Muscle of leg (tissue), 11 donors: ENCODE measurements around the gene PTPN7. TPM values are rescaled to one million over a fixed set of nuclear protein-coding genes. Genes with fewer than 3 reads are reported as not detected.
"Not testable (repeated sequence)": the region's sequence is repeated elsewhere in the genome, so short reads cannot be mapped to it uniquely, and the experiment has no call there.

Source experiments
- DNase-seq: peaks from one replicate; pipeline ENCODE4 v3.0.0; 2013
- H3K27ac ChIP-seq: one replicate; pipeline ENCODE4 v1.5.1; 2013; ENCODE audit warnings: mild to moderate bottlenecking, low read length, control low read depth
- H3K27me3 ChIP-seq: one replicate; pipeline ENCODE4 v1.6.1; 2013; ENCODE audit warnings: low read length; ENCODE audit not compliant: control insufficient read depth, insufficient read depth
- H3K36me3 ChIP-seq: one replicate; pipeline ENCODE4 v1.6.1; 2013; ENCODE audit warnings: low read length; ENCODE audit not compliant: control insufficient read depth, insufficient read depth
- H3K4me1 ChIP-seq: one replicate; pipeline ENCODE4 v1.6.1; 2013; ENCODE audit warnings: low read length; ENCODE audit not compliant: control insufficient read depth, insufficient read depth
- H3K4me3 ChIP-seq: one replicate; pipeline ENCODE4 v1.5.1; 2013; ENCODE audit warnings: low read length, control low read depth
- H3K9me3 ChIP-seq: replicated peaks from 2 replicates; pipeline ENCODE4 v1.6.1; 2013; ENCODE audit warnings: low read depth, low read length; ENCODE audit not compliant: control insufficient read depth
- WGBS: methylation state at CpG from one replicate; pipeline ENCODE4 v1.1.5; 2013; ENCODE audit warnings: missing lambda C conversion rate; ENCODE audit not compliant: insufficient coverage; 5-methylcytosine and 5-hydroxymethylcytosine counted together
- polyA plus RNA-seq, 8 donors: library from polyadenylated mRNA; unstranded; fragments of 120-200 nt; gene quantifications; one replicate each; pipeline versions ENCODE4 v1.2.1 to v1.2.3, GENCODE V29; 2013; ENCODE audit warnings: inconsistent platforms in 1 of 8, low replicate concordance in 1 of 8; ENCODE audit not compliant: insufficient read length in 8 of 8, insufficient read depth in 1 of 8
- total RNA-seq: library from RNA; stranded (reverse); fragments of 120-200 nt; gene quantifications from one replicate; pipeline ENCODE4 v1.2.4, GENCODE V29; 2013

PTPN7 gene
- total and polyA plus RNA-seq, 9 donors, result 0.44 to 1.1 (median 0.60) TPM

DNA sequence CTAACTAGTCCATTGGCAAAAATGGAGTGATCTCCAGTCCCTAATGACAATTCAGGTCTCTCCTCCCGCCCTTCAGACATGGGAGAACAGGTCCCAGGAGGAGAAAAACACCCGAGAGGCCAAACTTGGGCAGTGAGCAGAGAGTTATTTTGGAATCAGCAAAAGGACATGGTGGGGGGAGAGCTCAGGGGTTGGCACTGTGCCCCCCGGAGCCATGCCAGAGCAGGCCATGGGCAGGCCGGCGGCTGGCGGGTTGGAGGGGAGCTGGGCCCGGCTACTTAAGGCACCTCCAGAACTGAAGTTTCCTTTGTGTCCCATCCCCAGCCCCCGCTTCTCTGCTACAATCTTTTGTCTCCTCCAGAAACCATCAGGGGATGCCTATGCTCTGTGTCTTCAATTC is 40.3 kb upstream of the PTPN7 start:
- H3K27ac ChIP-seq, result no peak overlapping the region
- no peak for DNase-seq

DNA sequence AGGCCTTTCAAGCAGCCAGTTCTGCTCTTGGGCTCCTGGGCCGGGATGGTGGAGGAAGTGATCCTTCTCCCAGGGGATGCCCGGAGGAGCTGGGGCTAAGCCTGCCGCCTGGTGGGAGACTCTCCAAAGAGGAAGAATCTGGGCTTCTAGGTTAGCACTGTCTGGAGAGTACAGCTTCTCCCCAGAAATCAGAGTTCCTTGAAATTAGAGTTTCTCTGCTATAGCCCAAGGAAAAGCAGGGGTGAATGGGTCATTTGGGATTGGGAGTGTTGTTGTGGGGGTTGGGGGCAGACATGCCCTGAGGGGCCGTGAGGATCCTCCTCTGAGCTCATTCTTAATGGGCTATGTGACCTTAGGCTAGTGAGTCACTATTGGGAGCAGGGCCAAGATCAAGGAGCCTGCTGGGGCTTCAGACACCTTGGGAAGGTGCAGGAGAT is 39.7 kb upstream of the PTPN7 start:
- H3K27ac ChIP-seq, result no peak overlapping the region
- DNase-seq, result peak; percentile 28
- H3K9me3 ChIP-seq, result no peaks in the 10 kb centered on the region
- 43% methylated on average over 3 of the region's 4 CpGs for WGBS
- peaks cover 11% of the 10 kb centered on the region for H3K4me1 ChIP-seq
- H3K27me3 ChIP-seq, result peaks cover 38% of the 10 kb centered on the region
- no peaks in the 10 kb centered on the region for H3K36me3 ChIP-seq
- H3K4me3 ChIP-seq, result no peak overlapping the region

More for the DNA sequence above, 40.3 kb upstream of the PTPN7 start:
- H3K27me3 ChIP-seq, result peaks cover 33% of the 10 kb centered on the region
- WGBS, result 88% methylated on average over 7 of the region's 8 CpGs
- H3K4me3 ChIP-seq, result no peak overlapping the region
- no peaks in the 10 kb centered on the region for H3K9me3 ChIP-seq
- no peaks in the 10 kb centered on the region for H3K36me3 ChIP-seq
- peaks cover 11% of the 10 kb centered on the region for H3K4me1 ChIP-seq

DNA sequence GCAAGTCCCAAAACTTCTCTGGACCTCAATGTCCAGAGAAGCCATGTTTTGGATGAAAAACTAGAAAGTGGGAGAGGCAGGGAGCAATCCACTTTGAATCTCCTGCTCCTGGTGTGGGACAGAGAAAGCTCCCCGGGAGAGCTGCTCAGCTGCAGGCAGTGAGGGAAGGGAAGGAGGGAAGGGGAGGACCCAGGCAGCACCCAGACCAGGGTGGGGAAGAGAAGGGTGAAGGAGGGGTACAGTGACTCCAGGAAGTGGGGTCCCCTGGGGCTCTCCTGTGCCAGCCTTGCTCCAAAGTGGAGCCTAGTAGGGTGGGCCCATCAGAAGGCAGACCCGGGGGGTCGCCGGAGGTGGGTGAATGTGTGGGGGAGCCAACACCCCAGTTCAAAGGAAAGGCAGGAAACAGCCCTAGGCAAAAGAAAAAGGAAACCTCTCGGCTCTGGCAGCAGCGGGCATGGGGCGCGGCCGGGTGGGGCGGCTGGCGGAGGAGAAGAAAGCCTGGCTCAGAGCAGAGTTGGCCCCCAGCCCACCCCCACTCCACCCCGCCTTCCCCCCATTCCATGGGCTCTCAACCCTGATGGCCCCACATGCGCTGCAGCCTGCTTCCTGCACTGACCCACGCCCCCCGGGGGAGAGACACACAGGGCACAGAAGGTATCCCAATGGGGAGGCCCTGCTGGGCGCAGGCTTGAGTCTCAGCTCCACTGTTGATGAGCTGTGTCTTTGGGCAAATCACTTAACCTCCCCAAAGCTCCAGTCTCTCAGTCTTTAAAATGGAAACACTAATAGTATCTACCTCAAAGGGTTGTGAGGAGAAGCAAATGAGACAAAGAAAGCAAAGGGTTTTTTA is 38.9 kb upstream of the PTPN7 start:
- DNase-seq, result no peak
- WGBS, result 83% methylated on average over 4 of the region's 16 CpGs

DNA sequence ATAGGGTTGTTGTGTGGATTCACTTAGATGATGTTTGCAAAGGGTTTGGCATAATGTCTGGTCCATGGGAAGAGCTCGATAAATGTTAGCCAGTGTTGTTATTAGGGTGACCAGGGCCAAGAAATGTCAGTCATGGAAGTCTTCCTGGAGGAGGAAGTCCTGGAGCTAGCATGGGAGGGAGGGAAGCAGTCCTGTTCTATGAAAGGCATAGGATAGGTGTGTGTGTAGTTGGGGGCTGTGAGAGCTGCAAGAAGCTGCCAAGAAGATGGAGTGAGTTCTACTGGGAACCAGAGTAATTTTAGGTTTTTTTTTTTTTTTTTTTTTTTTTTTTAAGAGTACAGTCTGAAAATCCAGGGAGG is 37.9 kb upstream of the PTPN7 start:
- H3K4me3 ChIP-seq, result no peak overlapping the region
- H3K36me3 ChIP-seq, result no peaks in the 10 kb centered on the region
- H3K27me3 ChIP-seq, result peaks cover 54% of the 10 kb centered on the region
- no peak for DNase-seq
- H3K4me1 ChIP-seq, result peaks cover 14% of the 10 kb centered on the region
- H3K27ac ChIP-seq, result no peak overlapping the region
- WGBS, result 88% methylated on average over 1 of the region's 1 CpG
- no peaks in the 10 kb centered on the region for H3K9me3 ChIP-seq

More for the DNA sequence above, 38.9 kb upstream of the PTPN7 start:
- Histone ChIP-seq H3K4me3 (no peak overlapping the region), H3K27ac (no peak overlapping the region), H3K27me3 (peaks cover 47% of the 10 kb centered on the region), H3K4me1 (peaks cover 11% of the 10 kb centered on the region), H3K9me3 (no peaks in the 10 kb centered on the region), H3K36me3 (no peaks in the 10 kb centered on the region)

DNA sequence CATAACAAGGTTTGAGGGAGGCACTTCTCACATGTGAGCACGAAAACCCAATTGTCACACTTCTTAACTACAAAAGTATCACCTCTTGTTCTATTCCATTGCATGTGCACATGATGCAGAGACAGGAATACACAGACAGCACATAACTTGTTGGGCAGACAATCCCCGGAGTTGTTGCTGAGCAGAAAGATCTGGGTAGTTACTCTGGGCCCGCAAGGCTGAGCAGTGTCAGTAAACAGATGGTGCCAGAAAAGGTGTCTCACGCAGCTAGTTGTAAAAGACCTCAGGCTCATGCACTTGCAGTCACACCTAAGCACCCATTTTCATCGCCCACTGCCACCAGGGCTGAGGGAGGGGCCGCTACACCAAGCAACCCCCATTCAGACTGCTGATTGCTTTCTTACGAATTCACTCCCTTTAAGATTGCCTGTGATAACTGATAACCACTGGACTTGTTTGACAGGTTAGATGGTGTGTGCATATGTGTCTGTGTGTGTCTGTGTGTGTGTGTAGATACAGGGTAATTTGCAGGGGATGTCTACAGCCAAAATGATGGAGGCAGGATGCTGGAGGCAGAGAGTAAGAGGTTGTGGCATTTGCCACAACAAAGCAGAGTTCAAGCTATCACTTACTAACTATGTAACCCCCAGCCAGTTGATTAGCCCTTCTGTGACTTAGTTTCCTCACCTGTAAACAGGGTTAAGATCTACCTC is 37.4 kb upstream of the PTPN7 start:
- no peak overlapping the region for H3K27ac ChIP-seq
- H3K4me1 ChIP-seq, result peaks cover 18% of the 10 kb centered on the region
- H3K9me3 ChIP-seq, result no peaks in the 10 kb centered on the region
- WGBS, result no CpG with 5 or more reads among the region's 7 CpGs
- no peaks in the 10 kb centered on the region for H3K36me3 ChIP-seq
- H3K4me3 ChIP-seq, result no peak overlapping the region
- H3K27me3 ChIP-seq, result peaks cover 59% of the 10 kb centered on the region
- DNase-seq, result no peak

DNA sequence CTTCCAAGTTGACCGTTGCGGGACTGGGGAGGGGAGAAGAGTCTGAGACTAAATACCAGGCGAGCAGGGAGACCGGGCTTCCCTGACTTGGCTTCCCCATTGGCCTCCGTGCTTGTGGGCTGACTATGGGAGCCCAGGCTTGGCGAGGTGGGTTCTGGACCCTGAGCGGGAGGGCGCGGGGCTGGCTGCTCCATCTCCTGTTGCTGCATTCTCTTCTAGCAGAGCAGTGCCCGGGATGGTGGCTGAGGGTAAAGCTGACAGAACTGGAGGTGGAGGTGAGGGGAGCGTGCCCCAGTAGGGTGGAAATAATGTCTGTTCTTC is 33.9 kb upstream of the PTPN7 start:
- Histone ChIP-seq H3K27me3 (peaks cover 57% of the 10 kb centered on the region), H3K9me3 (no peaks in the 10 kb centered on the region), H3K36me3 (no peaks in the 10 kb centered on the region), H3K27ac (no peak overlapping the region), H3K4me1 (peaks cover 11% of the 10 kb centered on the region), H3K4me3 (no peak overlapping the region)
- DNase-seq, result no peak
- 43% methylated on average over 9 of the region's 11 CpGs for WGBS

DNA sequence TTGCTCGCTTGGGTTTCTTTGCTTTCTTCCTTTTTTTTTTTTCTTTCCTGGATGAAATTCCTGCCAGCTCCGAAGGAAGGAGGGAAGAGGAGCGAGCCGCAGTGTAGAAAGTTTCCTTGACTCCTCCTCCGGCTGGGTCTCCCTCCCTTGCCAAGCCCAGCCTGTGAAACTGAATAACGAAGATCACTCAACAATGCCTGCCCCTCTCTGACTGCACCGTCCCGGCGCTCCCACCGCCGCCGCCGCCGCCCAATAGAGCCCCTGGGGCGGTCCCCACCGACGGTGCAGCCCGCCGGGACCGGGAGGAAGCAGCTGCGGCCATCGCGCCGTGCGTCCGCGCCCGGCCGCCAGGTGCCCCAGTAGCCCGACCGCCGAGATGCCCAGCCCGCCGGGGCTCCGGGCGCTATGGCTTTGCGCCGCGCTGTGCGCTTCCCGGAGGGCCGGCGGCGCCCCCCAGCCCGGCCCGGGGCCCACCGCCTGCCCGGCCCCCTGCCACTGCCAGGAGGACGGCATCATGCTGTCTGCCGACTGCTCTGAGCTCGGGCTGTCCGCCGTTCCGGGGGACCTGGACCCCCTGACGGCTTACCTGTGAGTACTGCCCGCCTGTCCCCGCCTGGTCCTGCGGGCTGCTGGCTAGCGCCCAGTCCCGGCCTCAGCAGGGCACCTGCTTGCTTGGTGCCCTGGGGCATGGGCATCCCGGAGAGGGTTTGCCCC is 33.4 kb upstream of the PTPN7 start, which contains the start of gene LGR6:
Gene LGR6, plus strand, starts transcription at position 186 of the 714 bp plus-strand sequence. Its CDS starts 191 bp downstream, at position 377.
- Histone ChIP-seq H3K9me3 (no peaks in the 10 kb centered on the region), H3K27ac (no peak within 1 kb of the TSS), H3K27me3 (peaks cover 54% of the 10 kb centered on the region), H3K4me3 (no peak within 1 kb of the TSS), H3K4me1 (peaks cover 8% of the 10 kb centered on the region), H3K36me3 (no peaks in the 10 kb centered on the region)
- DNase-seq, result peak; percentile 35
- 1% methylated on average over 56 of the region's 61 CpGs for WGBS

DNA sequence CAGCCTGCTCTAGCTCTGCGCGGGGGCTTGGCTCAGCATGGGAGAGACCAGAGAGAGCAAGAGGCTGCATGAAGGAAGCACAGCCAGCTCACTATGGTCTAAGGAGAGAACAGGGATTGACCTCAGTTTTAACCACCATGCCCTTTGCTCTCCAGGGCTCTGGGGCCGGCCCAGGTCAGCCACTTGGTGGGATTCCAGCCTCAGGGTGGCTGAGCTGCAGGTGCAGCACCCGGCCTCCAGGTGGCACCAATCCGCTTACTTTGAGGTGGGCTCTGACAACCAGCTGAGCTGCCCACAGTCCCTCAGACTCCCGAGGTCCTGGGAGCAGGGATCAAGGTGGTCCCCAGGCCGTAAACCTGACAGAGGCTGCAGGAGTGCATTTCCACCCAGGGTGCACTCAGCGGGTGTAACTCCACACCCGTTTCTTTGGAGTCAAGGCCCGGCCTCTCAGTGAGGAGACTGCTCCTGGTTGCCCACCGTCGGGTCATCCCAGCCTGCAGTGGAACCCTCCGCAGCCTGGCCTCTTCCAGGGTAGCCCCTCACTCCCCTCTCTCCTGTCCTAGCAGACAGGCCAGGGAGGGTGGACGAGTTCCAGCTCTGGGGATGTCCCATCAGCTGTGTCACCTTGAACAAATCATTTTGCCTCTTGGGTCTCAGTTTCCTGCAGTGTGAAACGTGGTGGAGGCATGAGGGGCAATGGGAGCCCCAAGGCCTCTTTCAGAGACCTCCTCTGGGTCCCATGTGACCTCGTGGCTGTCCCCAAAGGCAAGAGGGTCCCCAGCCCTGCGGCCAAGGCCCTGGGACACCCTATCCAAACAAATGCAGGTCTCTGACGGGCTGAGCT is 32.6 kb upstream of the PTPN7 start:
- H3K27ac ChIP-seq, result no peak overlapping the region
- WGBS, result 24% methylated on average over 14 of the region's 18 CpGs
- H3K27me3 ChIP-seq, result peaks cover 49% of the 10 kb centered on the region
- no peaks in the 10 kb centered on the region for H3K36me3 ChIP-seq
- no peaks in the 10 kb centered on the region for H3K9me3 ChIP-seq
- H3K4me1 ChIP-seq, result peaks cover 8% of the 10 kb centered on the region
- peak; percentile 48 for DNase-seq
- H3K4me3 ChIP-seq, result no peak overlapping the region

DNA sequence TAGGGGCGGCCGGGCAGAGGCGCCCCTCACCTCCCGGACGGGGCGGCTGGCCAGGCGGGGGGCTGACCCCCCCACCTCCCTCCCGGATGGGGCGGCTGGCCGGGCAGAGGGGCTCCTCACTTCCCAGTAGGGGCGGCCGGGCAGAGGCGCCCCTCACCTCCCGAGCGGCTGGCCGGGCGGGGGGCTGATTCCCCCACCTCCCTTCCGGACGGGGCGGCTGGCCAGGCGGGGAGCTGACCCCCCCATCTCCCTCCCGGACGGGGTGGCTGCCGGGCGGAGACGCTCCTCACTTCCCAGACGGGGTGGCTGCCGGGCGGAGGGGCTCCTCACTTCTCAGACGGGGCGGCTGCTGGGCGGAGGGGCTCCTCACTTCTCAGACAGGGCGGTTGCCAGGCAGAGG is 31.0 kb upstream of the PTPN7 start:
- not testable (repeated sequence) for H3K9me3 ChIP-seq, H3K4me3 ChIP-seq, H3K36me3 ChIP-seq, H3K27ac ChIP-seq, DNase-seq, H3K4me1 ChIP-seq
- no CpG with 5 or more reads among the region's 33 CpGs for WGBS
- peaks cover 38% of the 10 kb centered on the region for H3K27me3 ChIP-seq
